Tibial artery (tissue), 4 donors: ENCODE measurements around the gene JAM3.

Experiments
- DNase-seq, 2 donors: peaks; one replicate each; pipeline ENCODE4 v3.0.0-alpha.2; 2019
- H3K27ac ChIP-seq, 2 donors: fragments of 200-600 bp; sonication (generic) in 1 of 2; 1 replicate in 1 of 2; 2 replicates in 1 of 2; pipeline ENCODE4 v1.5.1; 2018 to 2019; ENCODE audit warnings: mild to moderate bottlenecking in 1 of 2
- H3K27me3 ChIP-seq, 2 donors: fragments of 200-600 bp; sonication (generic) in 1 of 2; one replicate each; pipeline versions ENCODE4 v1.5.1 to v1.6.0; 2016 to 2019
- H3K36me3 ChIP-seq, 3 donors: fragments of 200-600 bp; sonication (generic) in 2 of 3; one replicate each; pipeline ENCODE4 v1.5.1; 2016 to 2019; ENCODE audit warnings: mild to moderate bottlenecking in 2 of 3
- H3K4me1 ChIP-seq, 4 donors: fragments of 200-600 bp; sonication (generic) in 2 of 4; 1 replicate in 3 of 4; 2 replicates in 1 of 4; pipeline ENCODE4 v1.5.1; 2016 to 2019
- H3K4me3 ChIP-seq, 2 donors: fragments of 200-600 bp; sonication (generic) in 1 of 2; 1 replicate in 1 of 2; 2 replicates in 1 of 2; pipeline ENCODE4 v1.5.1; 2018 to 2019; ENCODE audit warnings: mild to moderate bottlenecking in 2 of 2
- H3K9me3 ChIP-seq, 3 donors: fragments of 200-600 bp; sonication (generic) in 1 of 3; one replicate each; pipeline ENCODE4 v1.5.1; 2016 to 2019
- intact Hi-C: fragments of 100-400 bp; cut with DNase I; formaldehyde crosslinking; loops from one replicate; pipeline ENCODE4 v1.15.0; 2023; ENCODE audit warnings: low total_unique reads
- TF ChIP-seq, protein P1 (sequence below), 2 experiments: fragments of 200-600 bp in 1 of 2; fragments of 450-650 bp in 1 of 2; IDR thresholded peaks; one replicate each; pipeline ENCODE4 v1.5.1; 2017 to 2019; ENCODE audit warnings: antibody characterized with exemption in 2 of 2, mild to moderate bottlenecking in 1 of 2, moderate library complexity in 1 of 2

Gene JAM3

DNA sequence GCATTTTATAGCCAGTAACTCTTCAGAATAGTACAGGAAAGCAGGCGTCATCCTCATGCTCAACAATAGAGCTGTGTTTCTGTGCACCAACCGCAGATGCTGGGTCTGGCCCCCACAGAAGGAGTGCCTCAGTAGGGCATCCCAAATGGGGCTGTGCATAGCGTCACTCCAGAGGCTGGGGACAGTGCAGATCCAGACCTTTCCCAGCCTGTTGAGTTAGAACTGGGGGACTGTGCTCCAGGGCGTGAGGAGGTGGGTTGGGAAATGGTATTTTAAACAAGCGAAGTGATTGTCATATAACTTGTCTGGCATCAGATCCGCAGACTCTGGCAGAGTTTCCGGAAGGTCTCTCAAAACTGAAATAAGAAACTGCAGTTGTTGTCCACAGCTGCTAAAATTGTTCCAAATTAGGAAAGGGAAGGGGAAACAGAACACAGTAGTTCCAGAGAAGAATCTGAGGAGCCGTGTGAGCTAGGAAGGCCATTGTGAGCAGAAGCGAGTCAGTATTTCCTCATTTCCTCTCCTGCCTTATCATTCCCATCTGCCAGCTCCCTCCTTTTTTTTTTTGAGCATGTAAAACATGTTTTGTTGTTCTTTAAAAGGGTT lies 52.2 kb downstream of the JAM3 start:
- intact Hi-C loops: no loop called here
- H3K27ac ChIP-seq: peak overlapping the region; percentile 82 to 85
- TF ChIP-seq, protein P1, sequence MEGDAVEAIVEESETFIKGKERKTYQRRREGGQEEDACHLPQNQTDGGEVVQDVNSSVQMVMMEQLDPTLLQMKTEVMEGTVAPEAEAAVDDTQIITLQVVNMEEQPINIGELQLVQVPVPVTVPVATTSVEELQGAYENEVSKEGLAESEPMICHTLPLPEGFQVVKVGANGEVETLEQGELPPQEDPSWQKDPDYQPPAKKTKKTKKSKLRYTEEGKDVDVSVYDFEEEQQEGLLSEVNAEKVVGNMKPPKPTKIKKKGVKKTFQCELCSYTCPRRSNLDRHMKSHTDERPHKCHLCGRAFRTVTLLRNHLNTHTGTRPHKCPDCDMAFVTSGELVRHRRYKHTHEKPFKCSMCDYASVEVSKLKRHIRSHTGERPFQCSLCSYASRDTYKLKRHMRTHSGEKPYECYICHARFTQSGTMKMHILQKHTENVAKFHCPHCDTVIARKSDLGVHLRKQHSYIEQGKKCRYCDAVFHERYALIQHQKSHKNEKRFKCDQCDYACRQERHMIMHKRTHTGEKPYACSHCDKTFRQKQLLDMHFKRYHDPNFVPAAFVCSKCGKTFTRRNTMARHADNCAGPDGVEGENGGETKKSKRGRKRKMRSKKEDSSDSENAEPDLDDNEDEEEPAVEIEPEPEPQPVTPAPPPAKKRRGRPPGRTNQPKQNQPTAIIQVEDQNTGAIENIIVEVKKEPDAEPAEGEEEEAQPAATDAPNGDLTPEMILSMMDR (IDR thresholded peaks at IDR 0.05): no peak
- DNase-seq: peak; percentile 28 to 74
- no peaks in the 10 kb centered on the region for H3K27me3 ChIP-seq
- H3K36me3 ChIP-seq: no peaks in the 10 kb centered on the region
- peaks cover 0 to 85% (median 43%) of the 10 kb centered on the region in 4 donors for H3K4me1 ChIP-seq
- H3K4me3 ChIP-seq: peak overlapping the region; percentile 28 to 46
- no peaks in the 10 kb centered on the region for H3K9me3 ChIP-seq

DNA sequence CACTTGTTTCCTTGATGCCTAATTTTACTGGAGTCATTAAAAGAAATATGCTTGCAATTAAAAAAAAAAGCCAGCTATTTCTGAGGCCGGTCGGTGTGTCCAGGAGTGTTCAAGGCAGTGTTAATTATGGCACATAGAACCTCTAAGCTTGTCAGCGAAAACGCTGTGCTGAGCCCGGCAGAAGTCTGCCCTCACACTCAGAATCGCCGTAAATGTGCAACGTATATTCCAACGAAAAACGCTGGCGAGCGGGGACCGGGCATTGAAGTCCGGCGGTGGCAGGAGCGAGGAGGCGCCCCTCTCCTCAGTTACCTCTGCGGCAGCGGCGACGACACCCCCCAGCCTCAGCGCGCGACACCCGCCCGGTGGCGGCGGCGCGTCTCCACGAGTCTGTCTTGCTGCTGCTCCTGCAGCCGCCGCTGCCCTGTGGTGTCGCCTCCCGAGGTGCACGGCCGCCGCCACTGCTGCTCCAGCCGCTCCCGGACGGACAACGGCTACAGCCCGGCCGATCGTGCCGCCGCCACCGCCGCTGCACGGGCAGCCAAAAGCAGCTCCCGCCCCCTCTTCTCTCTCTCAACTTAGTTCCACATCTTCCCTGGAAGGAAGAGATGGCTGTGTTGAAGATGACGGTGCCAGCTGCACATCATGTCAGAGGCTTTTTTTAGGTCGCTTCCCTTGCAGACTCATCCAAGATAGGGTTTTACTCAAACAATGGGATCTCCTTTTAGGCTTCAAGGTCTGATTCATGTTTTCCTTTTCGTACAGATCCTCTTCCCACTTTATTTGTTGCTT lies 56.0 kb downstream of the JAM3 start:
- H3K4me1 ChIP-seq: peaks cover 0 to 63% (median 44%) of the 10 kb centered on the region in 4 donors
- intact Hi-C loops: no loop called here
- H3K27me3 ChIP-seq: no peaks in the 10 kb centered on the region
- peak; percentile 58 to 77 for DNase-seq
- no peaks in the 10 kb centered on the region for H3K36me3 ChIP-seq
- peak overlapping the region; percentile 74 to 82 for H3K27ac ChIP-seq
- H3K4me3 ChIP-seq: peak overlapping the region; percentile 54 to 55
- TF ChIP-seq, protein P1 (IDR thresholded peaks at IDR 0.05): peak in 1 of 2 experiments; percentile 15
- H3K9me3 ChIP-seq: no peaks in the 10 kb centered on the region

DNA sequence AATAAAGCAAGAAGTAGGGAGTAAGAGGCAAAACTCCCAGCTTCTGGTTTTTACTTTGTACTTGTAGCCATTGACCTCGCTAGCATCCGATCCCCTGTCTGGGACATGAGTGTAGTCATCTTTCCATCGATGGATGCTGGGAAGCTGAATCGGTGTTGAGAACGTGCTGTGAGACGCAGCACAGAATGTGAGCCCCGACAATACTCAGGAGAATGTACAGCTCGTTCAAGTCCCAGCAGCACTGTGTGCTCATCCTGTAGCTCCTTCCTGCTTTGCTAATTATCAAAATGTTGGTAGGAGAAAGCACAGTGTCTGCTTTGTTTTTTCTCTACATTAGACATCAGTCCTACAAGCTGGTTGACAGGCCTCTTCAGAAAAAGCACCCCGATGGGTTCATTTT lies 56.6 kb downstream of the JAM3 start:
- DNase-seq: no peak
- H3K4me1 ChIP-seq: peaks cover 0 to 62% (median 44%) of the 10 kb centered on the region in 4 donors
- intact Hi-C loops: no loop called here

DNA sequence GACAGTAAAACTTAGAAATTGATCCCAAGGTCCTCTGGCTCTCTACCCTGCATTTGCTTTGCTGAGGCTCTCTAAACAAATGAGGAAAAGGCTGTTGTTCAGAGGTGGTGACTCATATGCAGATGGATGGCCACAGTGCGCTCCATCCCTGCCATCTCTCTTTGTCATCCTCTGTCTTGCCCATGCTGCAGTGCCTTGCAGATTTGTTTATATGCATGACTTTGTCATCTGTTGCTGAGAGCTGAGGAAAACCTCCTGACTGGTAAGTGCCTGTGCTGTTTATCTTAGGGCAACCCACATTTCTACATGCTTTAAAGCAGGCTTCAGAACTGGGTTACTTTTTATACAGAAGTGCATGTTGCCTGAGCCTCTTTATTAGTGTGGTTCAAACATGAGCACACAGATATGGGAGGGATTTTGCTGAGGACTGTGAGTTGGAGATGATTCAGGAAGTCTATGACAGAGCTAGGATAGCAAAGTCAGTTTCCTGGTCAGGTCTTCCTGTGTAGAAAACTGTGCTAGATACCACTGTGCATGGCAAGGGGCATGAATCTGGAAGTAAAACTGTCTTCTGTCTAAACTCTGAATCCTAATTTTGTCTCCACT lies 57.4 kb downstream of the JAM3 start:
- Histone ChIP-seq H3K36me3 (no peaks in the 10 kb centered on the region), H3K27me3 (no peaks in the 10 kb centered on the region), H3K9me3 (no peaks in the 10 kb centered on the region), H3K4me1 (peaks cover 0 to 55% (median 40%) of the 10 kb centered on the region in 4 donors), H3K4me3 (no peak overlapping the region), H3K27ac (peak overlapping the region; percentile 74 to 82)
- intact Hi-C loops: no loop called here
- TF ChIP-seq, protein P1 (IDR thresholded peaks at IDR 0.05): no peak
- DNase-seq: peak in 1 of 2 donors; percentile 40

More for the DNA sequence above, 56.6 kb downstream of the JAM3 start:
- peak overlapping the region; percentile 74 to 82 for H3K27ac ChIP-seq
- peak overlapping the region; percentile 54 to 55 for H3K4me3 ChIP-seq
- no peaks in the 10 kb centered on the region for H3K36me3 ChIP-seq
- H3K27me3 ChIP-seq: no peaks in the 10 kb centered on the region
- TF ChIP-seq, protein P1 (IDR thresholded peaks at IDR 0.05): no peak
- no peaks in the 10 kb centered on the region for H3K9me3 ChIP-seq

DNA sequence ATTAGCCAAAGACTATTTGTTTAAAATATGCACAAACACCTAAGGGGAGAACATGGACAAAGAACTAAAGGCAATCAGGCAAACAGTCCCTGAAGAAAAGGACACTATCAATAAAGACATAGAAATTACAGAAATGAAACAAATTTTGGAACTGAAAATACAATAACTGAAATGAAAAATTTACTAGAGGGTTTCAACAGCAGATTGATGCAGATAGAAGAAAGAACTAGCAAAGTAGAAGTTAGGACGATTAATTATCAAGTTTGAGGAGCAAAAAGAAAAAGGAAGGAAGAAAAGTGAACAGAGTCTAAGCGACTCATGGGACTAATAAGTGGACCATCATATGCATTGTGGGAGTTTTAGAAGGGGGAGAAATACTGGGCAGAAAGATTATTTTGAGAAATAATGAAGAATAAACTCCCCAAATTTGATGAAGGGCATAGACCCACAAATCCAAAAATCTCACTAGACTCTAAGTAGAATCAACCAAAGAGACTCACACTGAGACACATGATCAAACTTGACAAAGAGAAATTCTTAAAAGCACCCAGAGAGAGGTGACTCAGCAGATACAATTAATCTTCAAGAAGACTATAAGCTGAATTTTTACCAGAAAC lies 62.9 kb downstream of the JAM3 start:
- no peaks in the 10 kb centered on the region for H3K36me3 ChIP-seq
- no peaks in the 10 kb centered on the region for H3K27me3 ChIP-seq
- H3K9me3 ChIP-seq: peaks cover 3 to 5% (median 3%) of the 10 kb centered on the region in 3 donors
- intact Hi-C loops: loop anchor here (5.0 kb wide), 1 partner anchor 179 kb away; no protein-coding TSS in a partner anchor
- H3K27ac ChIP-seq: no peak overlapping the region
- no peak overlapping the region for H3K4me3 ChIP-seq
- DNase-seq: no peak
- TF ChIP-seq, protein P1 (IDR thresholded peaks at IDR 0.05): no peak
- H3K4me1 ChIP-seq: peaks cover 0 to 27% (median 4%) of the 10 kb centered on the region in 4 donors
